Measurements from ENCODE around the gene STAT6. TPM values are rescaled to one million over a fixed set of nuclear protein-coding genes. Genes with fewer than 3 reads are reported as not detected.

The STAT6 gene
- total and polyA plus RNA-seq, 10 of the 15 experiments (the other 5 are each of a cell fraction or from before 2014, with no cell fraction given) = 14.2 to 176 (median 89.6) TPM

DNA sequence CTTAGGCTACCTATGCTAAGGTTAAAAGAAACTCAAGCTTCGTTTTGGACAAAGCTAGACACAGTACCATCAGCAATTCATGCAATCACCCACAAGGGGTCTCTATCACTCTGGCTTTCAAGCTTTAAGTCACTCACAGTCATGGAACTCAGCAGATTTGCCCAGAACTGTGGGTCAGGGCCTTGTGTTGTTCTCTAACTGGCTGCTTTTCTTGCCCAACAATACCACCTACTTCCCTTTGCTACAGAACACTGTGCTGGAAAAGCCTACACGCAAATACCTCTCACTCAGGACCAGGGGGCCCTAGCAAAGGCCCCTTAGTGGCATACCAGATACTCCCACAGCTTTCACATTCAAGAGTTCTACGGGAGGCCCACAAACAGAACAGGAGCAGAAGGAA is 41.6 kb downstream of the STAT6 start (continued):
- TF ChIP-seq, protein P1, sequence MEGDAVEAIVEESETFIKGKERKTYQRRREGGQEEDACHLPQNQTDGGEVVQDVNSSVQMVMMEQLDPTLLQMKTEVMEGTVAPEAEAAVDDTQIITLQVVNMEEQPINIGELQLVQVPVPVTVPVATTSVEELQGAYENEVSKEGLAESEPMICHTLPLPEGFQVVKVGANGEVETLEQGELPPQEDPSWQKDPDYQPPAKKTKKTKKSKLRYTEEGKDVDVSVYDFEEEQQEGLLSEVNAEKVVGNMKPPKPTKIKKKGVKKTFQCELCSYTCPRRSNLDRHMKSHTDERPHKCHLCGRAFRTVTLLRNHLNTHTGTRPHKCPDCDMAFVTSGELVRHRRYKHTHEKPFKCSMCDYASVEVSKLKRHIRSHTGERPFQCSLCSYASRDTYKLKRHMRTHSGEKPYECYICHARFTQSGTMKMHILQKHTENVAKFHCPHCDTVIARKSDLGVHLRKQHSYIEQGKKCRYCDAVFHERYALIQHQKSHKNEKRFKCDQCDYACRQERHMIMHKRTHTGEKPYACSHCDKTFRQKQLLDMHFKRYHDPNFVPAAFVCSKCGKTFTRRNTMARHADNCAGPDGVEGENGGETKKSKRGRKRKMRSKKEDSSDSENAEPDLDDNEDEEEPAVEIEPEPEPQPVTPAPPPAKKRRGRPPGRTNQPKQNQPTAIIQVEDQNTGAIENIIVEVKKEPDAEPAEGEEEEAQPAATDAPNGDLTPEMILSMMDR (IDR thresholded peaks at IDR 0.05 in 2 of 3, conservative IDR thresholded peaks at IDR 0.05 in 1 of 3; ENCODE audit: control insufficient read depth in 2 of 3, extremely low read depth in 1 of 3, insufficient read depth in 1 of 3, low read depth in 3 of 3, low read length in 3 of 3) = peak; percentile 81 to 92 (median 89)
- peak; percentile 99 for TF ChIP-seq SMC3 (IDR thresholded peaks at IDR 0.05; ENCODE audit: borderline replicate concordance, low read length)
- TF ChIP-seq SIX5 (IDR thresholded peaks at IDR 0.05; ENCODE audit: low read depth, low read length, severe bottlenecking) = no peak
- no peak for TF ChIP-seq NBN (IDR thresholded peaks at IDR 0.05)
- TF ChIP-seq, protein P2, sequence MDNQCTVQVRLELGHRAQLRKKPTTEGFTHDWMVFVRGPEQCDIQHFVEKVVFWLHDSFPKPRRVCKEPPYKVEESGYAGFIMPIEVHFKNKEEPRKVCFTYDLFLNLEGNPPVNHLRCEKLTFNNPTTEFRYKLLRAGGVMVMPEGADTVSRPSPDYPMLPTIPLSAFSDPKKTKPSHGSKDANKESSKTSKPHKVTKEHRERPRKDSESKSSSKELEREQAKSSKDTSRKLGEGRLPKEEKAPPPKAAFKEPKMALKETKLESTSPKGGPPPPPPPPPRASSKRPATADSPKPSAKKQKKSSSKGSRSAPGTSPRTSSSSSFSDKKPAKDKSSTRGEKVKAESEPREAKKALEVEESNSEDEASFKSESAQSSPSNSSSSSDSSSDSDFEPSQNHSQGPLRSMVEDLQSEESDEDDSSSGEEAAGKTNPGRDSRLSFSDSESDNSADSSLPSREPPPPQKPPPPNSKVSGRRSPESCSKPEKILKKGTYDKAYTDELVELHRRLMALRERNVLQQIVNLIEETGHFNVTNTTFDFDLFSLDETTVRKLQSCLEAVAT (IDR thresholded peaks at IDR 0.05) = no peak
- TF ChIP-seq BHLHE40 (IDR thresholded peaks at IDR 0.05; ENCODE audit: borderline replicate concordance in 1 of 2, low read depth in 2 of 2, low read length in 1 of 2) = peak in 1 of 2 experiments; percentile 45; a peak in 2 of 4 replicates
- peak; percentile 17; the same call in 1 of the 2 replicates for TF ChIP-seq RUNX3 (IDR thresholded peaks at IDR 0.05; ENCODE audit: low read length)
- 0 out of 2 replicates have a peak, but pooled peaks have one; percentile 30 for TF ChIP-seq STAT3 (IDR thresholded peaks at IDR 0.05; ENCODE audit: low read depth, low read length)
- TF ChIP-seq ETV6 (conservative IDR thresholded peaks at IDR 0.05 in 1 of 2, IDR thresholded peaks at IDR 0.05 in 1 of 2; ENCODE audit: borderline replicate concordance in 1 of 2, low read depth in 1 of 2) = no peak
- peak; percentile 59; the same call in 1 of the 3 replicates for TF ChIP-seq POU2F2 (IDR thresholded peaks at IDR 0.05; ENCODE audit: borderline replicate concordance, low read depth, low read length)
- TF ChIP-seq, protein P3, sequence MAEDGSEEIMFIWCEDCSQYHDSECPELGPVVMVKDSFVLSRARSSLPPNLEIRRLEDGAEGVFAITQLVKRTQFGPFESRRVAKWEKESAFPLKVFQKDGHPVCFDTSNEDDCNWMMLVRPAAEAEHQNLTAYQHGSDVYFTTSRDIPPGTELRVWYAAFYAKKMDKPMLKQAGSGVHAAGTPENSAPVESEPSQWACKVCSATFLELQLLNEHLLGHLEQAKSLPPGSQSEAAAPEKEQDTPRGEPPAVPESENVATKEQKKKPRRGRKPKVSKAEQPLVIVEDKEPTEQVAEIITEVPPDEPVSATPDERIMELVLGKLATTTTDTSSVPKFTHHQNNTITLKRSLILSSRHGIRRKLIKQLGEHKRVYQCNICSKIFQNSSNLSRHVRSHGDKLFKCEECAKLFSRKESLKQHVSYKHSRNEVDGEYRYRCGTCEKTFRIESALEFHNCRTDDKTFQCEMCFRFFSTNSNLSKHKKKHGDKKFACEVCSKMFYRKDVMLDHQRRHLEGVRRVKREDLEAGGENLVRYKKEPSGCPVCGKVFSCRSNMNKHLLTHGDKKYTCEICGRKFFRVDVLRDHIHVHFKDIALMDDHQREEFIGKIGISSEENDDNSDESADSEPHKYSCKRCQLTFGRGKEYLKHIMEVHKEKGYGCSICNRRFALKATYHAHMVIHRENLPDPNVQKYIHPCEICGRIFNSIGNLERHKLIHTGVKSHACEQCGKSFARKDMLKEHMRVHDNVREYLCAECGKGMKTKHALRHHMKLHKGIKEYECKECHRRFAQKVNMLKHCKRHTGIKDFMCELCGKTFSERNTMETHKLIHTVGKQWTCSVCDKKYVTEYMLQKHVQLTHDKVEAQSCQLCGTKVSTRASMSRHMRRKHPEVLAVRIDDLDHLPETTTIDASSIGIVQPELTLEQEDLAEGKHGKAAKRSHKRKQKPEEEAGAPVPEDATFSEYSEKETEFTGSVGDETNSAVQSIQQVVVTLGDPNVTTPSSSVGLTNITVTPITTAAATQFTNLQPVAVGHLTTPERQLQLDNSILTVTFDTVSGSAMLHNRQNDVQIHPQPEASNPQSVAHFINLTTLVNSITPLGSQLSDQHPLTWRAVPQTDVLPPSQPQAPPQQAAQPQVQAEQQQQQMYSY (CRISPR knock-in tag; IDR thresholded peaks at IDR 0.05) = no peak
- 0 out of 2 replicates have a peak, but pooled peaks have one; percentile 52 for TF ChIP-seq TARDBP (IDR thresholded peaks at IDR 0.05; ENCODE audit: borderline replicate concordance)
- TF ChIP-seq, protein P4, sequence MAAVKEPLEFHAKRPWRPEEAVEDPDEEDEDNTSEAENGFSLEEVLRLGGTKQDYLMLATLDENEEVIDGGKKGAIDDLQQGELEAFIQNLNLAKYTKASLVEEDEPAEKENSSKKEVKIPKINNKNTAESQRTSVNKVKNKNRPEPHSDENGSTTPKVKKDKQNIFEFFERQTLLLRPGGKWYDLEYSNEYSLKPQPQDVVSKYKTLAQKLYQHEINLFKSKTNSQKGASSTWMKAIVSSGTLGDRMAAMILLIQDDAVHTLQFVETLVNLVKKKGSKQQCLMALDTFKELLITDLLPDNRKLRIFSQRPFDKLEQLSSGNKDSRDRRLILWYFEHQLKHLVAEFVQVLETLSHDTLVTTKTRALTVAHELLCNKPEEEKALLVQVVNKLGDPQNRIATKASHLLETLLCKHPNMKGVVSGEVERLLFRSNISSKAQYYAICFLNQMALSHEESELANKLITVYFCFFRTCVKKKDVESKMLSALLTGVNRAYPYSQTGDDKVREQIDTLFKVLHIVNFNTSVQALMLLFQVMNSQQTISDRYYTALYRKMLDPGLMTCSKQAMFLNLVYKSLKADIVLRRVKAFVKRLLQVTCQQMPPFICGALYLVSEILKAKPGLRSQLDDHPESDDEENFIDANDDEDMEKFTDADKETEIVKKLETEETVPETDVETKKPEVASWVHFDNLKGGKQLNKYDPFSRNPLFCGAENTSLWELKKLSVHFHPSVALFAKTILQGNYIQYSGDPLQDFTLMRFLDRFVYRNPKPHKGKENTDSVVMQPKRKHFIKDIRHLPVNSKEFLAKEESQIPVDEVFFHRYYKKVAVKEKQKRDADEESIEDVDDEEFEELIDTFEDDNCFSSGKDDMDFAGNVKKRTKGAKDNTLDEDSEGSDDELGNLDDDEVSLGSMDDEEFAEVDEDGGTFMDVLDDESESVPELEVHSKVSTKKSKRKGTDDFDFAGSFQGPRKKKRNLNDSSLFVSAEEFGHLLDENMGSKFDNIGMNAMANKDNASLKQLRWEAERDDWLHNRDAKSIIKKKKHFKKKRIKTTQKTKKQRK (IDR thresholded peaks at IDR 0.05; ENCODE audit: low read depth, low read length) = no peak
- TF ChIP-seq GABPA (IDR thresholded peaks at IDR 0.05; ENCODE audit: low read depth) = no peak
